Transverse colon (tissue), 4 donors: Measurements from ENCODE around the gene UBA6. TPM values are rescaled to one million over a fixed set of nuclear protein-coding genes. Genes with fewer than 3 reads are reported as not detected.

Source experiments
- DNase-seq: peaks from one replicate; pipeline ENCODE4 v3.0.0-alpha.2; 2019
- H3K27ac ChIP-seq, 4 donors: fragments of 200-600 bp; sonication (generic); 2 replicates each; pipeline ENCODE4 v1.5.1; 2016 to 2018; ENCODE audit warnings: inconsistent platforms in 4 of 4
- H3K27me3 ChIP-seq: fragments of 200-600 bp; sonication (generic); 2 replicates; pipeline ENCODE4 v1.5.1; 2017; ENCODE audit warnings: inconsistent platforms
- H3K36me3 ChIP-seq, 4 donors: fragments of 200-600 bp; sonication (generic); 2 replicates each; pipeline ENCODE4 v1.5.1; 2017 to 2019; ENCODE audit warnings: inconsistent platforms in 4 of 4
- H3K4me1 ChIP-seq, 4 donors: fragments of 200-600 bp; sonication (generic); 2 replicates each; pipeline ENCODE4 v1.5.1; 2017 to 2020; ENCODE audit warnings: inconsistent platforms in 4 of 4
- H3K4me3 ChIP-seq, 4 donors: fragments of 200-600 bp; sonication (generic); 1 replicate in 1 of 4; 2 replicates in 3 of 4; pipeline versions ENCODE4 v1.5.1 to v1.6.1; 2017 to 2019; ENCODE audit warnings: inconsistent platforms in 4 of 4
- H3K9me3 ChIP-seq, 2 donors: fragments of 200-600 bp; sonication (generic); 2 replicates each; pipeline ENCODE4 v1.5.1; 2017 to 2019; ENCODE audit warnings: inconsistent platforms in 2 of 2
- EP300 ChIP-seq: sonication (generic); formaldehyde crosslinking; IDR thresholded peaks from one replicate; pipeline ENCODE4 v1.6.1; 2017; ENCODE audit warnings: antibody characterized with exemption, low read depth
- POLR2A ChIP-seq: fragments of 450-650 bp; IDR thresholded peaks from one replicate; pipeline ENCODE4 v1.6.1; 2016; ENCODE audit warnings: antibody characterized with exemption, mild to moderate bottlenecking, moderate library complexity
- POLR2AphosphoS5 ChIP-seq, 3 donors: sonication (generic); formaldehyde crosslinking; IDR thresholded peaks; one replicate each; pipeline ENCODE4 v1.6.1; 2016; ENCODE audit warnings: antibody characterized with exemption in 3 of 3
- WGBS, 2 donors: methylation state at CpG; one replicate each; pipeline ENCODE4 v1.1.5; 2018; ENCODE audit warnings: low coverage in 1 of 2; 5-methylcytosine and 5-hydroxymethylcytosine counted together
- in situ Hi-C, 4 donors: fragments of 200-750 bp; cut with MboI; loops; one replicate each; pipeline versions ENCODE4 v1.15.0 to v1.15.1; 2017; ENCODE audit warnings: low sequenced_read_pairs in 3 of 4, low pct_ligation_motif_present in 1 of 4, low pct_unique_long_range_greater_than_20kb in 1 of 4
- intact Hi-C: fragments of 100-400 bp; cut with DNase I; formaldehyde crosslinking; loops from one replicate; pipeline ENCODE4 v1.15.1; 2023; ENCODE audit warnings: low total_unique reads
- total RNA-seq, 4 donors: library from RNA; depleted of rRNA; stranded (reverse); fragments of >200 nt; gene quantifications; one replicate each; pipeline ENCODE4 v1.1.0, GENCODE V29; 2016
- TF ChIP-seq, protein P1 (sequence below), 5 experiments: fragments of 200-600 bp in 3 of 5; fragments of 450-650 bp in 2 of 5; sonication (generic) in 3 of 5; IDR thresholded peaks; 1 replicate in 2 of 5; 2 replicates in 3 of 5; pipeline ENCODE4 v1.5.1; 2016 to 2017; ENCODE audit warnings: antibody characterized with exemption in 5 of 5, inconsistent platforms in 3 of 5, mild to moderate bottlenecking in 2 of 5, moderate library complexity in 1 of 5

UBA6 gene
- total RNA-seq, 4 donors from 2014 or later, result 20.9 to 52.7 (median 48.6) TPM

DNA sequence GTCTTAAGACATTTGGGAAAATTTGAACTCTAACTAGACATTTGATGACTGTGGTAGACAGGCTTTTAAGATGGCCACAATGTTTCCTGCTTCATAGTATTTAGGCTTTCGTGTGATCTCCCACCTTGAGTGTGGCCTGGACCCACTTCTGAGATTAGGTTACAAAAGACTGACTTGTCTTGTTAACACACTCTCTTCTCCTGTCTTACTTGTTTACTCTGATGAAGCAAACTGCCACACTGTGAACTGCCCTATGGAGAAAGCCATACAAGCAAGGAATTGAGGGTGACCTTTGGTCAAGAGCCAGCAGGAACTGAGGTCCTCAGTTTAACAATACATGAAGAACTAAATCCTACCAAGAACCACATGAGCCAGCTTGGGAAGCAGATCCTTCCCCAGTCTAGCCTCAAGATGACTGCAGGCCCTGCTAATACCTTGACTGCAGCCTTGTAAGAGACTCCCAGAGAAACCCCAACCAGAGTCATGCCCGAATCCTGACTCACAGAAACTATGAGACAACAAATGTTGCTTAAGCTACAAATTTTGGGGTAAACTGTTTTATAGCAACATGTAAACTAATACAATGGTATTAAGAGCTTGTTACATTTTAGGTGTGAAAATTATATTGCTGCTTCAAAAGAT lies 20.3 kb downstream of the UBA6 start:
- H3K4me1 ChIP-seq, result no peaks in the 10 kb centered on the region
- TF ChIP-seq, protein P1, sequence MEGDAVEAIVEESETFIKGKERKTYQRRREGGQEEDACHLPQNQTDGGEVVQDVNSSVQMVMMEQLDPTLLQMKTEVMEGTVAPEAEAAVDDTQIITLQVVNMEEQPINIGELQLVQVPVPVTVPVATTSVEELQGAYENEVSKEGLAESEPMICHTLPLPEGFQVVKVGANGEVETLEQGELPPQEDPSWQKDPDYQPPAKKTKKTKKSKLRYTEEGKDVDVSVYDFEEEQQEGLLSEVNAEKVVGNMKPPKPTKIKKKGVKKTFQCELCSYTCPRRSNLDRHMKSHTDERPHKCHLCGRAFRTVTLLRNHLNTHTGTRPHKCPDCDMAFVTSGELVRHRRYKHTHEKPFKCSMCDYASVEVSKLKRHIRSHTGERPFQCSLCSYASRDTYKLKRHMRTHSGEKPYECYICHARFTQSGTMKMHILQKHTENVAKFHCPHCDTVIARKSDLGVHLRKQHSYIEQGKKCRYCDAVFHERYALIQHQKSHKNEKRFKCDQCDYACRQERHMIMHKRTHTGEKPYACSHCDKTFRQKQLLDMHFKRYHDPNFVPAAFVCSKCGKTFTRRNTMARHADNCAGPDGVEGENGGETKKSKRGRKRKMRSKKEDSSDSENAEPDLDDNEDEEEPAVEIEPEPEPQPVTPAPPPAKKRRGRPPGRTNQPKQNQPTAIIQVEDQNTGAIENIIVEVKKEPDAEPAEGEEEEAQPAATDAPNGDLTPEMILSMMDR (IDR thresholded peaks at IDR 0.05), result no peak
- no peak for TF ChIP-seq POLR2AphosphoS5 (IDR thresholded peaks at IDR 0.05)
- no peak for TF ChIP-seq EP300
- TF ChIP-seq POLR2A, result no peak
- no peak overlapping the region for H3K4me3 ChIP-seq
- 96 to 100% methylated on average over 2 of the region's 2 CpGs for WGBS, 2 donors
- H3K36me3 ChIP-seq, result peaks cover 0 to 34% (median 14%) of the 10 kb centered on the region in 4 donors
- no peaks in the 10 kb centered on the region for H3K9me3 ChIP-seq
- H3K27me3 ChIP-seq, result no peaks in the 10 kb centered on the region
- no peak for DNase-seq
- intact Hi-C loops (no loop called here), in situ Hi-C loops (no loop called here)
- H3K27ac ChIP-seq, result no peak overlapping the region

DNA sequence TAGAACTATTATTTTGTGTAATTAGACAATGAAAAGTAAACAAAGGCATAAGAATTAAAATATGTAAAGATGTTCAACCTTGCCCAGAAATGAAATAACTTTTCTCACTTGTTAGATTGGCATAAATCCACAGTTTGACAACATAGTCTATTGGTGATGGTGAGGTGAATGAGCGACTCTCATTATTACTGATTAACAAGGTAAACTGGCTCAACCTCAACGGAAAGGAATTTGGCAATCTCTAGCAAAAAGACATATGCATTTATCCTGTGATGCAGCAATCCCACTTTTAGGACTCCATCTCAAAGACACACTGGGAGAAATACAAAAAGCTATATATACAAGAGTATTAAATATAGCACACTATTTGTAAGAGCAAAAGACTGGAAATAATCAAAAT lies 22.3 kb downstream of the UBA6 start:
- H3K27me3 ChIP-seq, result no peaks in the 10 kb centered on the region
- peaks cover 0 to 41% (median 19%) of the 10 kb centered on the region in 4 donors for H3K36me3 ChIP-seq
- no peak overlapping the region for H3K27ac ChIP-seq
- TF ChIP-seq, protein P1 (IDR thresholded peaks at IDR 0.05), result no peak
- no peaks in the 10 kb centered on the region for H3K9me3 ChIP-seq
- in situ Hi-C loops (no loop called here), intact Hi-C loops (loop anchor here (1.0 kb wide), 1 partner anchor 15 kb away; no protein-coding TSS in a partner anchor)
- no peak for DNase-seq
- 82 to 100% methylated on average over 2 of the region's 2 CpGs for WGBS, 2 donors
- no peaks in the 10 kb centered on the region for H3K4me1 ChIP-seq
- no peak overlapping the region for H3K4me3 ChIP-seq

DNA sequence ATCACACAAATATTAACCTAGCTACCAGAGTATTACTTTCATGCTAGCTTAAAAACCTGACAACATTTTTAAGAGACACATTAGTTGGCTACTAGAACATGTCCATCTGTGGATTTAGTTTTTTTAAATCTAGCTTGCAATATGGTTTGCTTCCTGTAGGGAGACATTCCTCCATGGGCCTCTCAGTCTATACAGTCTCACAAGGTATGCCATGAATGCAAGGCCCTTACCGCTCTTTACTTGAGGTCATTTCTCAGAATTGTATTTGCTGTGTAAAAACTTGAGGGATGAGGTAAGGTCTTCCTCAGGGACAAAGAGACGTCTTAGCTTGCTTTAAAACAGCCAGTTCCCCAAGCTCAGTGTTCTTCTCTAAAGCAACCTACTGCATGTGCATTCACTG lies 26.9 kb downstream of the UBA6 start:
- in situ Hi-C loops, result no loop called here
- no peaks in the 10 kb centered on the region for H3K9me3 ChIP-seq
- peaks cover 0 to 52% (median 23%) of the 10 kb centered on the region in 4 donors for H3K36me3 ChIP-seq
- WGBS, 2 donors, result 90 to 91% methylated on average over 2 of the region's 2 CpGs
- no peak for TF ChIP-seq EP300
- no peak for TF ChIP-seq POLR2AphosphoS5 (IDR thresholded peaks at IDR 0.05)
- TF ChIP-seq POLR2A, result no peak
- TF ChIP-seq, protein P1 (IDR thresholded peaks at IDR 0.05), result no peak
- no peak overlapping the region for H3K27ac ChIP-seq
- no peaks in the 10 kb centered on the region for H3K27me3 ChIP-seq
- H3K4me3 ChIP-seq, result no peak overlapping the region
- no peaks in the 10 kb centered on the region for H3K4me1 ChIP-seq
- intact Hi-C loops, result no loop called here
- no peak for DNase-seq

DNA sequence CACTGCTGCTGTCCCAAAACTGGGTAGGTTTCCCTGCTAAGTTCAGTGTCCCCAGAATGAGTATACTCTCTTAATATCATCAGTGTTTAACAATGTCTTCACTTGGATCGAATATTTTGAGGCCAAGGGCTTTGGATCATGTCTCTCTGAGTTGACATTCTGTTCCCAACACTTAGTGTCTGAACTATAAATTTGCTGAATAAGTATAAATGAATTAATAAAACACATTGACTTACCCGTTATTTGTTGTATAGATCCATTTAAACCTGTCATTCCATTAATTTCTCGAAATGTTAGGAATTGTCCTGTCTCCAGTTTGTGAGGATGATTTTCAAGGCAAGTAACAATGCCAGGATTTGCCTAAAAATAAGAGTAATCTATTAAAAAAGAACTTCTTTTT lies 32.6 kb downstream of the UBA6 start:
- Histone ChIP-seq H3K27ac (no peak overlapping the region), H3K9me3 (no peaks in the 10 kb centered on the region), H3K36me3 (peaks cover 0 to 65% (median 29%) of the 10 kb centered on the region in 4 donors), H3K27me3 (no peaks in the 10 kb centered on the region), H3K4me3 (no peak overlapping the region), H3K4me1 (no peaks in the 10 kb centered on the region)
- in situ Hi-C loops, result no loop called here
- TF ChIP-seq, protein P1 (IDR thresholded peaks at IDR 0.05), result no peak
- no peak for TF ChIP-seq EP300
- TF ChIP-seq POLR2A, result no peak
- TF ChIP-seq POLR2AphosphoS5 (IDR thresholded peaks at IDR 0.05), result no peak
- WGBS, 2 donors, result 97 to 100% methylated on average over 3 of the region's 3 CpGs
- no peak for DNase-seq
- intact Hi-C loops, result no loop called here
